RWPE2 (cell line): ENCODE results near the gene ITPK1.
A peak's percentile ranks its signal among the peaks of the same experiment; 100 is the strongest.

Experiments
- ATAC-seq: fragments of 200-7000 bp; cut with Tn5 transposase; 3 replicates; pipeline ENCODE4 v1.9.1; 2021; ENCODE audit warnings: low read depth
- DNase-seq: peaks from one replicate; pipeline ENCODE4 v3.0.0-alpha.2; 2020; ENCODE audit warnings: low spot score
- H3K27ac ChIP-seq: fragments of 450-650 bp; 2 replicates; pipeline ENCODE4 v1.5.1; 2017; ENCODE audit warnings: mild to moderate bottlenecking; ENCODE audit not compliant: poor library complexity, severe bottlenecking
- H3K27me3 ChIP-seq: fragments of 250-450 bp; sonication (Bioruptor Pico); 2 replicates; pipeline ENCODE4 v1.5.1; 2021; ENCODE audit warnings: mild to moderate bottlenecking, moderate library complexity; ENCODE audit not compliant: insufficient read depth, poor library complexity, severe bottlenecking
- H3K36me3 ChIP-seq: fragments of 250-450 bp; sonication (Bioruptor Pico); 2 replicates; pipeline ENCODE4 v1.5.1; 2020; ENCODE audit warnings: low read depth, mild to moderate bottlenecking, moderate library complexity
- H3K4me1 ChIP-seq: fragments of 250-450 bp; sonication (Bioruptor Pico); 2 replicates; pipeline ENCODE4 v1.5.1; 2021; ENCODE audit warnings: mild to moderate bottlenecking, moderate library complexity; ENCODE audit not compliant: insufficient read depth, poor library complexity, severe bottlenecking
- H3K4me3 ChIP-seq: fragments of 250-450 bp; sonication (Bioruptor Pico); 2 replicates; pipeline ENCODE4 v1.5.1; 2021; ENCODE audit warnings: mild to moderate bottlenecking, moderate library complexity; ENCODE audit not compliant: severe bottlenecking
- H3K9me3 ChIP-seq: fragments of 250-450 bp; sonication (Bioruptor Pico); 2 replicates; pipeline ENCODE4 v1.5.1; 2021; ENCODE audit warnings: mild to moderate bottlenecking, moderate library complexity; ENCODE audit not compliant: severe bottlenecking
- CTCF ChIP-seq: fragments of 450-650 bp; IDR thresholded peaks from one replicate; pipeline ENCODE4 v1.5.1; 2017; ENCODE audit warnings: mild to moderate bottlenecking, moderate library complexity; ENCODE audit not compliant: poor library complexity, severe bottlenecking

ITPK1 gene

GRCh38 chr14:92949496-92950192 lies 166.1 kb downstream of the ITPK1 start:
- H3K27ac ChIP-seq = no peak overlapping the region
- ATAC-seq = no peak

GRCh38 chr14:92948647-92949046 lies 167.1 kb downstream of the ITPK1 start:
- DNase-seq (no peak), ATAC-seq (no peak)
- no peak for TF ChIP-seq CTCF
- Histone ChIP-seq H3K36me3 (peaks cover 46% of the 10 kb centered on the region), H3K4me3 (no peak overlapping the region), H3K4me1 (peaks cover 6% of the 10 kb centered on the region), H3K9me3 (no peaks in the 10 kb centered on the region), H3K27ac (no peak overlapping the region), H3K27me3 (no peaks in the 10 kb centered on the region)

More at GRCh38 chr14:92949496-92950192, 166.1 kb downstream of the ITPK1 start:
- no peak for DNase-seq
- peaks cover 6% of the 10 kb centered on the region for H3K4me1 ChIP-seq
- no peak for TF ChIP-seq CTCF
- H3K27me3 ChIP-seq = no peaks in the 10 kb centered on the region
- H3K9me3 ChIP-seq = no peaks in the 10 kb centered on the region
- H3K4me3 ChIP-seq = no peak overlapping the region
- H3K36me3 ChIP-seq = peaks cover 46% of the 10 kb centered on the region

GRCh38 chr14:92946847-92947545 lies 168.7 kb downstream of the ITPK1 start:
- Histone ChIP-seq H3K4me1 (peaks cover 6% of the 10 kb centered on the region), H3K27me3 (no peaks in the 10 kb centered on the region), H3K4me3 (no peak overlapping the region), H3K36me3 (peaks cover 46% of the 10 kb centered on the region), H3K9me3 (no peaks in the 10 kb centered on the region), H3K27ac (peak overlapping the region; percentile 44)
- ATAC-seq (no peak), DNase-seq (no peak)
- TF ChIP-seq CTCF = no peak

GRCh38 chr14:92945959-92946846 lies 169.5 kb downstream of the ITPK1 start:
- peaks cover 41% of the 10 kb centered on the region for H3K36me3 ChIP-seq
- peaks cover 6% of the 10 kb centered on the region for H3K4me1 ChIP-seq
- peak; percentile 10 for TF ChIP-seq CTCF
- ATAC-seq (peak; percentile 81), DNase-seq (peak; percentile 91)
- no peaks in the 10 kb centered on the region for H3K9me3 ChIP-seq
- H3K27me3 ChIP-seq = no peaks in the 10 kb centered on the region
- peak overlapping the region; percentile 44 for H3K27ac ChIP-seq
- no peak overlapping the region for H3K4me3 ChIP-seq
